Measurements from ENCODE around the gene IMPG2.

- TF ChIP-seq EZH2 (IDR thresholded peaks at IDR 0.05; ENCODE audit: insufficient read depth, poor library complexity, severe bottlenecking) (no peak), EZH2phosphoT487 (IDR thresholded peaks at IDR 0.05; ENCODE audit: insufficient read depth, low read depth) (no peak)
These were observed 53.8 kb downstream of the IMPG2 start for GRCh38 chr3:101266566-101266965.

Data from GM23248 (cell line).